Stimulated activated CD4-positive, alpha-beta T cell treated with anti-CD3 and anti-CD28 coated beads, Interleukin-12 subunit alpha, Interleukin-12 subunit beta, amount 100 ng/mL, for 48 hours (primary cell): Measurements from ENCODE around the gene ACAD9.
"Not testable (repeated sequence)": the region's sequence is repeated elsewhere in the genome, so short reads cannot be mapped to it uniquely, and the experiment has no call there.

Experiments used
- DNase-seq, 3 donors: peaks; one replicate each; pipeline ENCODE4 v3.0.0-alpha.2; 2020; ENCODE audit warnings: low read depth in 2 of 3, low spot score in 1 of 3

The ACAD9 gene

DNA sequence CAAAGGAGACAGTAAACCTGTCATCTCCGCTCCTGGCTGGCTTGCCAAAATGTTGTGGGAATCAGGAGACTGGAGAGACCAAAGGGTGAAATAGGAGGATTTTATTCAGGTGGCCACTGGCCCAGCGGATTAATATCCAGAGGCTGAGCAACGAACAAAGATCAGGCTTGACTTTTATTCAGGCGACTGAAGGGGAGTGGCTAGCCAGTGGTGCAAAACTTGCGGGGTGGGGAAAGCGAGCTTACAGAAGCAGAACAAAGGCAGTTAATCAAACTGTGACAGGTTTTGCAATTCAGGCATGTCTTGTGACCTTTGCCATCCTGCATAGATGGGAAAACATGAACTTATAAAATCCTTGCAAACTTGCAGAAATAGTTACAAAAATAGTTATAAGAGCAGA, 19.8 kb upstream of the ACAD9 start:
- no peak for DNase-seq

DNA sequence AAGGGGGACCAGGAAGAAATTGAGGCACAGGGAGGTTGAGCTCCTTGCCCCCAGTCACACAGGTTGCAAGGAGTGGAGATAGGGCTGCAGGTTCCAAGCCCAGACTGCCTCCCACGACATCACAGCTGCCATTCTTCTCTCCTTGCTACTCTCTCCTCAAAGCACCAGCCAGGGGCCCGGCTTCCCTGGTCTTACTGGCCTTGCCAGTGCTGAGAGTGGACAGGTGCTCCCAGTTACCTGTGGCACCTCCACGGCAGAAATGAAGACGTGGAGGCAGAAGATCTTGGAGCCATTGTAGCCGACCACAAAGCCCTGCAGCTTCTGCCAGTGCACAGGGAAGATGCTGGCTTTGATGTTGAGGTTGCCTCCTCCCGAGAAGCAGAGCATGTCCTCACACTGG, 17.9 kb upstream of the ACAD9 start:
- no peak for DNase-seq

DNA sequence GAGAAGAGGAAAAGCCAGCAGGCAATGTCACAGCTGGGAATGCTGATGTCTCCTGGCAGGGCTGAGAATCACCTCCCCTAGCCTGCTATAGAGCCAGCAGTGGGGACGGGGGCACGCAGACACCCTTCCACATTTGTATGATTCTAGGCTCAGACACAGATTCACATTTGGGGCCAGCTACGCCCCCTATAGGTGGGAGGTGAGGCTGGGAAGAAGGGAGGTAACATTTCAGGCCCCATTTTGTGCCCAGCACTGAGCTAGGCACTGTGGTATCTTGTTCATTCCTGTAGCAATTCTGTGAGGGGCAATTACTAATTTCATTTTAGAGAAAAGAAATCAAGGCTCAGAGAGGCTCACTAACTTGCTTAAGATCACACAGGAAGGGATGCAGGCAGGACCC, 15.9 kb upstream of the ACAD9 start:
- peak in 2 of 3 donors; percentile 6 to 21 for DNase-seq

DNA sequence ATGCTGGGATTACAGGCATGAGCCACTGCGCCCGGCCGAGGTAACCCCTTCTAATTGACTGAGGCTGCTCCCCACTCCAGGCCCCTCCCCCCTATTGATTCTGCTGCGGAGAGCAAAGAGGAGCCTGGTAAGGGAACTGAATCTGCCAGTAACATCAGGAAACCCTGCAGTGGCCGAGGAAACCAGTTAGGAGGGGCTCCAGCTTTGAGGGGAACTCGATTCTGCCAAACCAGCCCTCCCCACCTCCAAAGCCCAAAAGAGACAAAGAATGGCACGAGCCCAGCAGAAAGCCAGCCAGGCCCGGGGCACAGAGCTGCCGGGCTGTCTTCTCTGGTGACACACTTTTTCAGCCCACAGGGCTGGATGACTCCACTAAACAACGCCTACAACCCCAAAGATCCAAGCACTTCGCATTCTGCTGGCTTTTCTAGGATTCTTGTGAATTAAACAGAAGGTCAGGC, 15.0 kb upstream of the ACAD9 start:
- DNase-seq = no peak

DNA sequence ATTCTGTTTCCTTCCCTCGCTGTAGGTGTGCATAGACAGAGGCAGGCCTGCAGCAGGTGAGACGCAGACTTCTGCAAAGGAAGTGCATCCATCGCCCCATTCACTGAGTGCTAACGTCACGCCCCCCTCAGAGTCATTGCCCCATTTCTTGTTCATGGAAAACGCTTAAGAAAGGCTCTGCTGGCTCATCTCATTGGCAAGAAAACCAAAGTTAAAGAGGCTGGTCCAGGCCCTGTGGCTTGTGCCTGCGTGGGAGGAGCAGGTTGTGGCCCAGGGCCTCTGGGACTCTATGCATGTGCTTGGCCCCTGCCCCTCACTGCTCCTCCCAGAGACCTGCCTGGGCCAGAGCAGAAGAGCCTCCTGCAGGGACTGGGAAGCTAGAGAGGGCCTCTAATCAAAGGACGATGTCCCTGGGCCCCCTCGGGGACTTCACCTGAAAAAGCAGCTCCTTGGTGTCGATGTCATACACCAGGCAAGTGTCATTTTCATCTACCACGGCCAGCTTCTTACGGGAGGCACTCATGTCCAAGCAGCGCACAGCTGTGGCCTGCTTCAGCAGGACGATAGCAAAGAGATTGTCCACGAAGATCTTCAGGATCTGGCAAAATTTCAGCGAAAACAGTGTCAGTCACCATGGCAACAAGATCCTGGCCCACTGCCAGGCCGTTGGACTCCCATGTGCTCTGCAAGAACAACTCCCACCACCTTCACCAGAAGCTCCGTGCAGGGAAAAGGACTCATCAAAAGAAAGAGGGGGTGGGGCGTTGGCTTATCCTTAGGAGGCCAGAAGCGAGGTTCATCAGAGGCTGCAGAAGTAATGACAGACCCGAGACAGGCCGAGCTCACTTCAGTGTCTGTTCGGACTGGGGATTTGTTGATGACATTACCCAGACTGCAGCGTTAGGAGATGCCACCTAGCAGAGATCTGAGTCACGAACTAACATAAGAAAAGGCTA, 14.3 kb upstream of the ACAD9 start:
- DNase-seq = not testable (repeated sequence)

DNA sequence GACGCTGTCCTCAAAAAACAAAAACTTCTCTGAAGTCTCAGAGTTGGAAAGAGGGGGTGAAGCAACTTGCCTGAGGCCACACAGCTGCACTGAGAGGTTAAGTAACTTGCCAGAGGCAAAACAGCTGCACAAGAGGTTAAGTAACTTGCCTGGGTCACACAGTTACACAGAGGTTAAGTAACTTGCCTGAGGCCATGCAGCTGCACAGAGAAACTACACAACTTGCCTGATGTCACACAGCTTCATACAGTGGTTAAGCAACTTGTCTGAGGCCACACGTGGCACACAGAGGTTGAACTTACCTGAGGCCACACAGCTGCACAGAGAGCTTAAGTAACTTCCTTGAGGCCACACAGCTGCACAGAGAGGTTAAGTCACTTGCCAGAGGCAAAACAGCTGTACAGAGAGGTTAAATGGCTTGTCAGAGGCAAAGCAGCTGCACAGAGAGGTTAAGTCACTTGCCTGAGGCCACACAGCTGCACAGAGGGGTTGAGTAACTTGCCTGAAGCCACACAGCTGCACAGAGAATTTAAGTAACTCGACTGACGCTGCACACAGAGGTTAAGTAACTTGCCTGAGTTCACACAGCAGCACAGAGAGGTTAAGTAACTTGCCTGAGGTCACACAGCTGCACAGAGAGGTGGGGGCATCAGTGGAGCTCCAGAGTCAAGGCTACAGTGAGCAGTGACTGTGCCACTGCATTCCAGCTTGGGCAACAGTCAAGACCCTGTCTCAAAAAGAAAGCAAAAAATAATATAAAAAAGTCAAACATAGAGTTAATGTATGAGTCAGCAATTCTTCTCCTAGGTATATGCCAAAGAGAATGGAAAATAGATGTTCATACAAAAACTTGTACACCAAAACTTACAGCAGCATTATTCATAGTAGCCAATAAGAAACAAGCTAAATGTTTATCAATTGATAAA, 12.0 kb upstream of the ACAD9 start:
- no peak for DNase-seq

DNA sequence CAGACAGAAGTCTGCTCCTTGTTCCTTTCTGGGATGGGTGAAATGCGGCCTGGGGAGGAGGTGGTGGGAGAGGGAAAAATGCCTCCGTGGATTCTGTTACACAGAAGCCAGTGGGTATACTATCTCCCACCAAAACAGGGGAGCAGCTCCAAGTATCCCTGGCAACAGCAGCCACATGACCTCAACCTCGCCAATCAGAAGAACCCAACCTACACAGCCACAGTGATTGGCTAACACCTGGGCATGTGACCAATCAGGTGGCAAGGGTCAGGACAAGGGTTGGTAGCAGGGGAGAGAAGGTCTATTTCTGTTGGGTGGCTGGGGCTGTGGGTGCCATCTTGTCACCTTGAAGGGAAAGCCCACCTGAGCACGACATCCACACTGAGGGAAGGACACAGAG, 9.1 kb upstream of the ACAD9 start:
- no peak for DNase-seq

DNA sequence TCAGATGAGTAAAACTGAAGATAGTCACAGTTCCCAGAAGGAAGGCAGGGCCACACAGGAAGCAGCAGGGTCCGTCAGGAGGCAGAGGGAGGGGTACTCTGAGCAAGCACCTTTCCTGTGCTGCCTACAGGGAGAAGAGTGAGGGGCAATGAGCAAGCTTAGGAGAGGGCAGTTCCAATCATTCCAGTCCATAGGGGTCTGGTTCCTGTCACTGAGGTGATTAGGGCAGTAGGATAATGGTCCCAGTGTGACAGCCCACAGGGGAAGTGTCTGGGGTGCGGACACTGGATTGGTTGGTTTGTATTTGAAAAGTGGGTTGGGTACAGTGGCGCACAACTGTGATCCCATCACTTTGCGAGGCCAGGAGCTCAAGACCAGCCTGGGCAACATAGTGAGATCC, 7.1 kb upstream of the ACAD9 start:
- no peak for DNase-seq

DNA sequence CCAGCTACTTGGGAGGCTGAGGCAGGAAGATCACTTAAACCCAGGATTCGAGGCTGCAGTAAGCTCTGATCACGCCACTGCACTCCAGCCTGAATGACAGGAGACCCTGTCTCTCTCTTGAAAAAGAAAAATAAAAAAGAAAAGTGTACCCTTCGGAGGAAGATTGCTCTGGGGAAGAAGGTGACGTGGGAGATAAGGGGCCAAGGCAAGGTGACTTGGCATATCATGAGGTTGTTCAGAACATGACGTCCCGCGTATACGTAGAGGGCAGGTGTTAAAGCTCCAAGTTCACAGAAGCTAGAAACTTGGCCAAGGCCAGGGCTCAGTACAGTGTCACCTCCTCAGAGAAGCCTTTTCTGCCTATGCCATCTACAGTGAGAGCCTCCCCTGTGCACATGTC, 6.7 kb upstream of the ACAD9 start:
- DNase-seq = no peak

DNA sequence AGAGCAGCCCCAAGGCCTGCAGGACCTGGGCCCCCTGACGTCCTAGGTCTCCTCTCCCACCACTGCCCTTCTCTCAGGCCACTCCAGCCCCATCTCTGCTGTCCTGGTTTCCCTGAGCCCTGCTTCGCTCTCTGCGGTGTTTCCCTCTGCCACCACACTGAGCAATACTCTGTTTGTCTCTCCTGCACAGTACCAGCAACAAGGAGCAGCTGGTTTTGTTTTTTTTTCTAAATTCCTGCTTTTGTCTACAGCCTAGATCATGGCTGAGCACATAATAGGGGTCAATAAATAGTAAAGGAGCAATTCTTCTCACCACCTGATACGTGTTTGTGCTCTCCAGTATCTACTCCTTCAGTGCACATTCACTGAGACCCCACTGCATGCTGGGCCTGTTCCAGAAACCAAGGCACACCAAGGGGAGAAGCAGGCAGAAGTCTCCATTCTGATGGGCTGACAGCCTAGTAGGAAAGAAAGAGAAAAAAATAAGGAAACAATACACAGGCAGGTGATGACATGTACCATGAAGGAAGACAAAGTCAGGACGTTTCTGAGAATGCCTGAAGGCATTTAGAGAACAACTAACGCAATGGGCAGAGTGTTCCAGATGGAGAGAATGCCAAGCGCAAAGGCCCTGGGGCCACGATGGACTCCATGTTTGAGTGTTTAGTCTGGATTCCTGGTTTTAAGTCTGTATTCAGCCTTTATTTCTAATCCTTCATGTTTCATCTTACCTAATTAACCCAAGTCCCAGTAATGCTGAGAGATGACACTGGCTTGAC, 6.0 kb upstream of the ACAD9 start:
- DNase-seq = no peak

DNA sequence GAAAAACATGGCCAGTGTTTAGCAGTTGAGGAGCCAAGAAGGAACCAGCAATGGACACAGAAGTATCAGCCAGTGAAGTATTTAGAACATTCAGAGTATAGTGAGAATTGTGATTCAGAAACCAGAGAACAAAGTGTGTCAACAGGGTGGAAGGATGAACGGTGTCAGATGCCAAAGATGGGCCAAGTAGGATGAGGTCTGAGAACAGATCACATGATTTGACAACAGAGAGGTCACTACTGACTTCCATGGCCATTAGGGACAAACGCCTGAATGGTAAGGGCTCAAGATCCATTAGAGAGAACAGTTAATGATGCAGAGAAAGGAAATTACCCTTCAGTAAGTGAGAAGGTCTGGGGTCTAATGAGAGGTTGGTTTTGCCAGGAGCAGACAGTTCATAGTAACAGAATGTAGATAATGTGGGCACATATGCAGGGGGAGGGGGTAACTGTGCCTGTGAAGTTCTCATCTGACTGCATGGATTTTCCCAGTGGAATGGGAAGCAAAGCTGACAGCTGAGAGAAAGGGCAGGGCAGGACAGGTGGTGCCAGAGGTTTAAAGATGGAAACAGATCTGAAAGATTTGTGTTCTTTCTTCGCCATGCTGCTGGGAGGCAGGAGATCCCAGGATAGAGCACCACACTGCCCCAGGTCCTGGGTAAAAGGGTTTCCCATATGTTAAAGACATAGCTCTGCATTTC, 4.8 kb upstream of the ACAD9 start:
- DNase-seq = no peak

DNA sequence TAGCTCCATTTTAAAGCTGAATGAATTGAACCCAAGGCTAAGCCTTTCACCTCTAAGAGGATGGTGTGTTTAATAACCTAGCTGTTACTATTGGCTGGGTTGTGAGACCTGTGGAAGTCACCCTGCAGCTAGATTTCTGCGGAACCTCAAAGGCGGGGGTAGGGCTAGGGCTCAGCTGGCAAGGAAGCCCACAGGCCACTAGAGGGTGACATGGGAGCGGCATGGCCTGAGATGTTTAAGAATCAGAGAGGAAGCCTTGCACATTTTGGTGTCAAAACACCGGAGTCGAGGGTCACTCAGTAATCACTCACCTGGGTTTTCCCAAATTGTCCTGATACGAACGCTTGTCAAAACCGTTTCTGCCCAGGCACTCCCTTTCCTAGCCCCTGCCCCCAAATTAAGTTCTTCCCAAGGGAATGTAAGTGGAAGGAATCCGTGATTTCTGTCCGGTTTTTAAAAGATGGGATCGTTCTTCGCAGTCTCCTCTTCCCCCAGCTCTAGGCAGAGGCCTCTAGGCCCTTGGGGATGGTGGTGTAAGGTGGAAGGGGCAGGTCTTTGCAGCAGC, 3.8 kb upstream of the ACAD9 start:
- DNase-seq = peak; percentile 49 to 58 (median 50)

DNA sequence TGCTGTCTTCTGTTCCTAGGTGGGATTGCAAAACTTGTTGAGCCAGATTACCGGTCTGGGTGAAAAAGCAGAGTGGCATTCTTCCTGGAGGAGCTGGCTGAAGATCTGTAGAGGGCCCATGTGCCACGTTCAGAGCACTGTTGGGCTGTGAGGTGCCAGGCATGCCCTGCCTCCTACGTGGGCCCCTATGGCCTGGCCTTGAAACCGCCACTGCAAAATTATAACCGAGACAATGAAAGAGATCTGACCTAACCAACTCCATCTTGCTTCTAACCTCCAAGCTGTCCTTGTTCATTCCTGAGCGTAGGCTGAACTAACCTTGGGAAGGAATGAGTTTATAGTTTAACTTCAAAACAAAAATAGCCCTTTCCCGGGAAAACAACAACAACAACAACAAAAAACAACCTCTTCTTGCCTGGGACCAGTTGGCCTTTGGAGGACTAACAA, 1.4 kb upstream of the ACAD9 start:
- DNase-seq = no peak

DNA sequence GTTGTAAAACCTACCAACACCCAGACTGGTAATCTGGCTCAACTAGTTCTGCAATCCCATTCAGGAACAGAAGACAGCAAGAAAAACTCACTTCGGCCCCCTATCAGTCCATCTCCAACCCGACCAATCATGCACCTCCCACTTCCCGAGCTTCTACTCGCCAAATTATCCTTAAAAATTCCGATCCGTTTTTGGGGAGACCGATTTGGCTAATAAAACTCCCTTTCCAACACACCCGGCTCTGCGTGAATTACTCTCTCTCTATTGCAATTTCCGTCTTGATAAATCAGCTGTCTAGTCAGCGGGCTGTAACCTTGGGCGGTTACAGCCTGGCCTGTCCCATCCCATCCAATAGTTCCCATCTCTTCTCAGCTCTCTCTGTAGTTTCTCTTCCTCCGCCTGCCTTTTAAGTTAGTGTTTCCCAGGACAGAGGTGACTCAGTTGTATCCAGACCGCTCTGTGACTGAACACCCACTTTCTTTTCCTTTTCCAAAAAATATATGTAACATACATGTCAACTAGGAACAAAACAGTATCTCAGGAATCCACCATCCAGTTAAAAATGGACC, 780 bp upstream of the ACAD9 start:
- DNase-seq = peak in 2 of 3 donors; percentile 2 to 9

DNA sequence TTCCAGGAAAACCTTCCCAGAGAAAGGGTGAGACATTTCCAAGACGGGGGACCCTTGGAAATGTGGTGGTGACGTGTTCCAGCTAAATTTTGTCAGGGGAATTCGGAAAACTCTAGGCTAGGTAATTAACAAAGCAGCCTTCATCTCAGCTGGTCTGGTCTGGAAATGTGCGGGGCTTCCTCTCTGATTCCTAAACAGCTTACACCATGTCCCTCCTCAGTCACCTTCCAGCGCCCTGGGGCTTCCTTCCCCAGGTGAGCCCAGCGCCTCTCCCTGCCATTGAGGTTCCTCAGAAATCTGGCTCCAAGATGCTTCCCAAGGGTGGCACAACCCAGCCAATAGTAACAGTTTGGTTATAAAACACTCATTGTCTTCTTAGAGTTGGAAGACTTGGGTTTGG, 571 bp downstream of the ACAD9 start:
- DNase-seq = no peak

DNA sequence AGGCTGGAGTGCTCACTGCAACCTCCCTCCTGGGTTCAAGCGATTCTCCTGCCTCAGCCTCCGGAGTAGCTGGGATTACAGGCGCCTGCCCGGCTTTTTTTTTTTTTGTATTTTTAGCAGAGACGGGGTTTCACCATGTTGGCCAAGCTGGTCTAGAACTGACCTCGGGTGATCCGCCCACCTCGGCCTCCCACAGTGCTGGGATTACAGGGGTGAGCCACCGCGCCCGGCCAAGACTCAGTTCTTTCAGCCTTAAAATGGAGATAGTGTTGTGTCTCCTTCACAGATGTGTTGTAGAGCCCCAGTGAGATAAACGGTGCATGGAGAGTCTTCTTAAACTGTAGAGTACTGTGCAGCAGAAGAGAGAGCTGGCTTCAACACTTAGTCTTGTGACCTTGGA, 1.0 kb downstream of the ACAD9 start:
- DNase-seq = not testable (repeated sequence)

DNA sequence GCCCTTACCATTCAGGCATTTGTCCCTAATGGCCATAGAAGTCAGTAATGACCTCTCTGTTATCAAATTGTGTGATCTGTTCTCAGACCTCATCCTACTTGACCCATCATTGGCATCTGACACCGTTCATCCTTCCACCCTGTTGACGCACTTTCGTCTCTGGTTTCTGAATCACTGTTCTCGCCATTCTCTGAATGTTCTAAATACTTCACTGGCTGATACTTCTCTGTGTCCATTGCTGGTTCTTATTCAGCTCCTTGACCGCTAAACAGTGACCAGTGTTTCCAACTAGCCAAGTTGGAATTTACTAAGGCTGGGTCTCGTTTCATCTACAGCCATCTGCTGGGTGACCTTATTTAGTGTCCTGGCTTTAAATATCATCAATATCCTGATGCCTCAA, 2.2 kb downstream of the ACAD9 start:
- no peak for DNase-seq

DNA sequence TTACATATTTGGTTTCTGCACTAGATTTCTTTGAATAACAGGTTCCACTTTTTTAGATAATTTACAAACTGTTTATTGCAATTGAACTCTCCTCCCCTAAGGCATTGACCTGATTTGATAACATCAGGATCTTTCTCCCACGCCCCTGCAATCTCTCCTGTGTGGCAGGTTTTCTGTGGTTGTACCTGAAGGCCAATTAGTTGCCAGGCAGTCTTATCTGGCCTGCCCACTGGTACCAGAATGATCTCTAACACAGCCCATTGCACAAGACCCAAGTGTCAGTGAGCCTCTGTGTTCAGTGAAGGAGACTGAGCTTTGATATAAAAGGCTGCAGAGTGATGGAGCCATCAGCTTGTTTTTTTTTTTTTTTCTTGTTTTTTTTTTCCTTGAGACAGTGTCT, 3.3 kb downstream of the ACAD9 start:
- DNase-seq = no peak

DNA sequence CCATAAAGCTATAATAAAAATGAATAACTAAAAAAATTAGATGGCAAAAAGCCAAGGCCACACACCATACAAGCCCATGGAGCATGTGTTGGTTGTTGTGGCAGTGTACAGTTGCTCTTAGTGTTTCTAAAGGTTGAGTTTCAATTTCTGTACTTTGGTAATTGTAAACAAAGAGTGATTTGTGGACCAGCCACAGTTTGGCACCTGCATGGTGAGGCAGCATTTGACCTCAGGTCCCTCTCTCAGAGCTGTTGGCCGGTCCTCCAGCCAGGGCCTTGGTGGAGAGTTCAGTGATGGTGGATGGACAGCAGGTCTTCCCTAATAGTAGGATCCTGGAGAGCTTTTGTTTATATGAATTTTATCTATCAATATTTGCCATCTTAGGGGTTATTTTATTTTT, 5.6 kb downstream of the ACAD9 start:
- no peak for DNase-seq
